Prostate gland (tissue), 2 donors: ENCODE results near the gene PRM3.

ENCODE experiments used
- CTCF ChIP-seq, 4 experiments: fragments of 200-600 bp in 2 of 4; fragments of 450-650 bp in 2 of 4; sonication (generic) in 2 of 4; IDR thresholded peaks; 1 replicate in 3 of 4; 2 replicates in 1 of 4; pipeline ENCODE4 v1.5.1; 2016 to 2019; ENCODE audit warnings: antibody characterized with exemption in 4 of 4, mild to moderate bottlenecking in 2 of 4, moderate library complexity in 2 of 4
- POLR2A ChIP-seq: fragments of 450-650 bp; IDR thresholded peaks from one replicate; pipeline ENCODE4 v1.6.1; 2016; ENCODE audit warnings: antibody characterized with exemption, mild to moderate bottlenecking
- POLR2AphosphoS5 ChIP-seq: sonication (generic); formaldehyde crosslinking; IDR thresholded peaks from one replicate; pipeline ENCODE4 v1.6.1; 2017; ENCODE audit warnings: antibody characterized with exemption

DNA sequence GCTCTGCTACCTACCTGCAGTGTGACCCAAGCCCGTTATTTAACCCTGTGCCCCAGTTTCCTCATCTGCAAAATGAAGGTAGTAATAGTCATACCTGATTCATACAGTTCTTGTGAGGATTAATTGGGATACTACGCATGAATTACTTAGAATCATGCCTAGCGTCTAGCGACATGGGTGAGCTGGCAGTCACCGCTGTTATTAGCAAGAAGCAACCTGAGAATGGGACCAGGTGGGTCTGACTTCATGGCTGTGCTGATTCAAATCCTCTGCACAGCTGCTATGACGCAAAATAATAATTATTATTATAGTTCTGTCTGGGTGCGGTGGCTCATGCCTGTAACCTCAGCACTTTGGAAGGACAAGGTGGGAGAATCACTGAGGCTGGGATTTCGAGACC lies 25.3 kb downstream of the PRM3 start:
- no peak for TF ChIP-seq CTCF (IDR thresholded peaks at IDR 0.05)
- no peak for TF ChIP-seq POLR2A
- no peak for TF ChIP-seq POLR2AphosphoS5
